CD4-positive, alpha-beta T cell (primary cell): ENCODE data around the gene CADPS. TPM values are rescaled to one million over a fixed set of nuclear protein-coding genes. Genes with fewer than 3 reads are reported as not detected.

Source experiments
- ATAC-seq: fragments of 200-7000 bp; cut with Tn5 transposase; one replicate; pipeline ENCODE4 v1.10.0; 2022; ENCODE audit warnings: mild to moderate bottlenecking; ENCODE audit not compliant: poor library complexity
- CTCF ChIA-PET: fragments of 350-600 bp; sonication (Branson Sonifier 250); formaldehyde crosslinking; loops from one replicate; lab custom pipeline; 2021; ENCODE audit warnings: antibody characterized with exemption, inconsistent platforms; lab: Charles Lee
- POLR2A ChIA-PET: fragments of 350-600 bp; sonication (Branson Sonifier 250); formaldehyde crosslinking; loops from one replicate; lab custom pipeline; 2021; ENCODE audit warnings: antibody characterized with exemption, inconsistent platforms; lab: Charles Lee
- DNase-seq, 14 experiments: peaks; one replicate each; pipeline ENCODE4 v3.0.0-alpha.2; 2013 to 2020; ENCODE audit warnings: mixed read lengths in 2 of 14
- H3K27ac ChIP-seq, 2 donors: one replicate each; pipeline versions ENCODE4 v1.5.1 to v1.7.0; 2013; ENCODE audit warnings: low read length in 2 of 2, low read depth in 1 of 2, mild to moderate bottlenecking in 1 of 2
- H3K27me3 ChIP-seq, 2 experiments: 1 replicate in 1 of 2; 2 replicates in 1 of 2; pipeline versions ENCODE4 v1.6.1 to v1.7.0; 2013; ENCODE audit warnings: low read length in 2 of 2, control low read depth in 1 of 2, mild to moderate bottlenecking in 1 of 2, moderate library complexity in 1 of 2; ENCODE audit not compliant: insufficient read depth in 2 of 2, control insufficient read depth in 1 of 2
- H3K36me3 ChIP-seq: one replicate; pipeline ENCODE4 v1.6.1; 2013; ENCODE audit warnings: low read length, control low read depth; ENCODE audit not compliant: insufficient read depth
- H3K4me1 ChIP-seq: one replicate; pipeline ENCODE4 v1.6.1; 2013; ENCODE audit warnings: low read length, control low read depth; ENCODE audit not compliant: insufficient read depth
- H3K4me3 ChIP-seq: one replicate; pipeline ENCODE4 v1.5.1; 2013; ENCODE audit warnings: mild to moderate bottlenecking, low read length, moderate library complexity
- H3K9me3 ChIP-seq, 2 experiments: 1 replicate in 1 of 2; 2 replicates in 1 of 2; pipeline versions ENCODE4 v1.6.1 to v1.7.0; 2013; ENCODE audit warnings: low read length in 2 of 2, mild to moderate bottlenecking in 2 of 2, control low read depth in 1 of 2, moderate library complexity in 1 of 2; ENCODE audit not compliant: control insufficient read depth in 1 of 2, insufficient read depth in 1 of 2
- H3K27ac Mint-ChIP-seq: one replicate; pipeline ENCODE4 v1.8.0; 2020; ENCODE audit warnings: mixed read lengths
- H3K27me3 Mint-ChIP-seq: one replicate; pipeline ENCODE4 v1.8.0; 2021; ENCODE audit warnings: mixed read lengths
- H3K36me3 Mint-ChIP-seq: one replicate; pipeline ENCODE4 v1.8.0; 2021; ENCODE audit warnings: low read depth, mixed read lengths
- H3K4me1 Mint-ChIP-seq: one replicate; pipeline ENCODE4 v1.8.0; 2021; ENCODE audit warnings: low read depth, mixed read lengths
- H3K4me3 Mint-ChIP-seq: one replicate; pipeline ENCODE4 v1.8.0; 2020; ENCODE audit warnings: mild to moderate bottlenecking, mixed read lengths
- H3K9me3 Mint-ChIP-seq: one replicate; pipeline ENCODE4 v1.8.0; 2020; ENCODE audit warnings: mixed read lengths
- intact Hi-C, 2 experiments: fragments of 100-400 bp; cut with DNase I in 1 of 2; cut with micrococcal nuclease in 1 of 2; formaldehyde crosslinking; loops; one replicate each; pipeline versions ENCODE4 v1.15.1 to v1.9.0; 2023 to 2025; cut with DNase I, micrococcal nuclease
- total RNA-seq, 174 experiments: library from RNA in 2 of 174; stranded (reverse) in 2 of 174; gene quantifications; one replicate each; pipeline ENCODE4 v1.2.3 and lab custom pipeline; 2021 to 2026
- TF ChIP-seq, protein P1 (sequence below): fragments of 200-600 bp; IDR thresholded peaks from one replicate; pipeline ENCODE4 v1.8.0; 2022; ENCODE audit warnings: antibody characterized with exemption, mild to moderate bottlenecking

CADPS gene
- total RNA-seq, 2 experiments from 2014 or later, result not detected

DNA sequence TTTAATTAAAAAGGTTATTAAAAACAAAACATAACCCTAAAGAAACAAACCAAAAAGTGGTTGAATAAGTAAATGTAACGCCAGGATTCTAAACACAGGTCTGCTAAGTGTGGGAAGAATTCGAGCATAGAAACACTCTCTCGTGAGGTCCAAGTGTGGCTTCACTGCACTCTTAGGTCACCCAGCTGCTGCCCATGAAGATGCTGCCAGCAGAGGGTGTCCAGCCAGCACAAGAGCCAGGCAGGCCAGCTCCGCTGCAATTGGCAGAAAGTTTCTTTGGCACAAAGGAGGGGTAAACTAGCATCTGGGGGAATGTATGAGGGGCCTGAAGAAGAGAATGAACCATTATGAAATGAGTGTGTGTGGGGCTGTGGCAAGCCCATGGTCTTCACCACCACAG, 286.1 kb downstream of the CADPS start:
- H3K36me3 ChIP-seq, result no peaks in the 10 kb centered on the region
- DNase-seq, result no peak
- H3K36me3 Mint-ChIP-seq, result no peaks in the 10 kb centered on the region
- H3K27ac ChIP-seq, result no peak overlapping the region
- POLR2A ChIA-PET, result no interaction called here
- H3K27me3 ChIP-seq, result no peaks in the 10 kb centered on the region
- H3K27me3 Mint-ChIP-seq, result no peaks in the 10 kb centered on the region
- no peak overlapping the region for H3K4me3 Mint-ChIP-seq
- H3K27ac Mint-ChIP-seq, result no peak overlapping the region
- TF ChIP-seq, protein P1, sequence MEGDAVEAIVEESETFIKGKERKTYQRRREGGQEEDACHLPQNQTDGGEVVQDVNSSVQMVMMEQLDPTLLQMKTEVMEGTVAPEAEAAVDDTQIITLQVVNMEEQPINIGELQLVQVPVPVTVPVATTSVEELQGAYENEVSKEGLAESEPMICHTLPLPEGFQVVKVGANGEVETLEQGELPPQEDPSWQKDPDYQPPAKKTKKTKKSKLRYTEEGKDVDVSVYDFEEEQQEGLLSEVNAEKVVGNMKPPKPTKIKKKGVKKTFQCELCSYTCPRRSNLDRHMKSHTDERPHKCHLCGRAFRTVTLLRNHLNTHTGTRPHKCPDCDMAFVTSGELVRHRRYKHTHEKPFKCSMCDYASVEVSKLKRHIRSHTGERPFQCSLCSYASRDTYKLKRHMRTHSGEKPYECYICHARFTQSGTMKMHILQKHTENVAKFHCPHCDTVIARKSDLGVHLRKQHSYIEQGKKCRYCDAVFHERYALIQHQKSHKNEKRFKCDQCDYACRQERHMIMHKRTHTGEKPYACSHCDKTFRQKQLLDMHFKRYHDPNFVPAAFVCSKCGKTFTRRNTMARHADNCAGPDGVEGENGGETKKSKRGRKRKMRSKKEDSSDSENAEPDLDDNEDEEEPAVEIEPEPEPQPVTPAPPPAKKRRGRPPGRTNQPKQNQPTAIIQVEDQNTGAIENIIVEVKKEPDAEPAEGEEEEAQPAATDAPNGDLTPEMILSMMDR, result no peak
- no peaks in the 10 kb centered on the region for H3K4me1 ChIP-seq
- intact Hi-C loops, result no loop called here
- ATAC-seq, result no peak
- no peaks in the 10 kb centered on the region for H3K4me1 Mint-ChIP-seq
- H3K9me3 Mint-ChIP-seq, result no peaks in the 10 kb centered on the region
- CTCF ChIA-PET, result no interaction called here
- no peak overlapping the region for H3K4me3 ChIP-seq
- no peaks in the 10 kb centered on the region for H3K9me3 ChIP-seq

DNA sequence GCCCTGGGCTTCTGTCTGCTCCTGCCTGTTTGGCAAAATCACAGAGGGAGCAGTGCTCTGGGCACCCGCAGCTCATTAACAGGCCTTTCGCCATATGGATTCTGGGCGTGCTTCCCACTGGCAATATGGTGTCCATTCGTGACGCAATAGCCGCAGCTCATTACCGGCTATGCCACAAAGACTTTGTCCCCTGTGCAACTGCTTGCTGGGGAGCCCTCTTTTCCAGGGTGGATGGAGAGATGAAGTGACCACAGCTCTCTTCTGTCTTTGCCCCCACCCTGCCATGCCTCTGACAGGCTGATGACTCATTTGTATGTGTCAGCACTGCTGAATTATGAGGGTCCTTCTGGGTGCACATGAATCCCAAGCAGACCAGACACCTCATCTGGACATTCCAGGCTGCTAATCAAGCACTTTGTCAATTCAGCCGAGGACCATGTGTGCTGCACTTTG, 287.6 kb downstream of the CADPS start:
- Mint-ChIP-seq H3K9me3 (peaks cover 2% of the 10 kb centered on the region), H3K4me3 (no peak overlapping the region), H3K27ac (no peak overlapping the region), H3K27me3 (no peaks in the 10 kb centered on the region), H3K36me3 (no peaks in the 10 kb centered on the region), H3K4me1 (no peaks in the 10 kb centered on the region)
- Histone ChIP-seq H3K27ac (no peak overlapping the region), H3K4me1 (no peaks in the 10 kb centered on the region), H3K27me3 (no peaks in the 10 kb centered on the region), H3K4me3 (no peak overlapping the region), H3K9me3 (no peaks in the 10 kb centered on the region), H3K36me3 (no peaks in the 10 kb centered on the region)
- intact Hi-C loops, result no loop called here
- ATAC-seq, result no peak
- ChIA-PET POLR2A (no interaction called here), CTCF (no interaction called here)
- TF ChIP-seq, protein P1, result no peak
- no peak for DNase-seq

DNA sequence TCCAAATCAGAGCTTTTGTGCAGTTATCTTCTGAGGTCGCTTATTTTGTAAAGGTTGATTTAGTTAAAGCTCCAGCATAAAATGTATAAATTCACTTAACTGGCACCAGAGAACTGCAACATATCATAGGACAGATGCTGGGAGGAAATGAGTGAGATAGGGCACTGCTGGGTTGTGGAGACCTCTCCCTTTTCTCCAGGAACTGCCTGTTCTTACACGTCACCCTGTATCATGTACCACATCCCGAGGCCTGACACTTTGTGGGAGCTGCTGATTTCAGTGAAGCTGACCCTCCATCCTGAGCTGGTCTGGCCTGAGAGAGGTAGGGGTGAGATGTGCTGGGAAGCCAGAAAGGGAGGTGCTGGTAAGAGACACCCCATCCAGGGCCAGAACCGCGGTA, 288.0 kb downstream of the CADPS start:
- no peak overlapping the region for H3K27ac Mint-ChIP-seq
- Histone ChIP-seq H3K27ac (no peak overlapping the region), H3K4me3 (no peak overlapping the region), H3K9me3 (peaks cover 0 to 1% of the 10 kb centered on the region in 2 experiments), H3K4me1 (no peaks in the 10 kb centered on the region), H3K27me3 (no peaks in the 10 kb centered on the region), H3K36me3 (no peaks in the 10 kb centered on the region)
- no peaks in the 10 kb centered on the region for H3K27me3 Mint-ChIP-seq
- POLR2A ChIA-PET, result no interaction called here
- TF ChIP-seq, protein P1, result no peak
- CTCF ChIA-PET, result no interaction called here
- no peak for DNase-seq
- no peak for ATAC-seq
- no peaks in the 10 kb centered on the region for H3K36me3 Mint-ChIP-seq
- intact Hi-C loops, result no loop called here
- no peaks in the 10 kb centered on the region for H3K4me1 Mint-ChIP-seq
- H3K9me3 Mint-ChIP-seq, result peaks cover 2% of the 10 kb centered on the region
- no peak overlapping the region for H3K4me3 Mint-ChIP-seq
